Effector CD4-positive, alpha-beta T cell (primary cell): Measurements from ENCODE around the gene SYNE3.

Experiments
- DNase-seq: peaks from one replicate; pipeline ENCODE4 v3.0.0-alpha.2; 2020

Gene SYNE3

GRCh38 chr14:95503365-95504134 is 12.9 kb downstream of the SYNE3 start:
- no peak for DNase-seq

GRCh38 chr14:95502381-95502950 is 14.0 kb downstream of the SYNE3 start:
- no peak for DNase-seq

- no peak for DNase-seq
Measured at GRCh38 chr14:95500772-95501401, 15.6 kb downstream of the SYNE3 start.

GRCh38 chr14:95500201-95500681 is 16.2 kb downstream of the SYNE3 start:
- no peak for DNase-seq

GRCh38 chr14:95499354-95499750 is 17.1 kb downstream of the SYNE3 start:
- DNase-seq, result no peak

GRCh38 chr14:95498622-95499353 is 17.7 kb downstream of the SYNE3 start:
- no peak for DNase-seq

GRCh38 chr14:95497561-95498011 is 18.9 kb downstream of the SYNE3 start:
- no peak for DNase-seq

- no peak for DNase-seq
Measured at GRCh38 chr14:95496690-95497259, 19.7 kb downstream of the SYNE3 start.

GRCh38 chr14:95496111-95496681 is 20.3 kb downstream of the SYNE3 start:
- DNase-seq, result no peak

GRCh38 chr14:95495538-95496025 is 20.9 kb downstream of the SYNE3 start:
- no peak for DNase-seq

- DNase-seq, result no peak
Measured at GRCh38 chr14:95495076-95495475, 21.4 kb downstream of the SYNE3 start.

- no peak for DNase-seq
Measured at GRCh38 chr14:95494456-95494855, 22.0 kb downstream of the SYNE3 start.

- no peak for DNase-seq
Measured at GRCh38 chr14:95493976-95494375, 22.5 kb downstream of the SYNE3 start.

GRCh38 chr14:95493503-95493902 is 22.9 kb downstream of the SYNE3 start:
- no peak for DNase-seq

- DNase-seq, result no peak
Measured at GRCh38 chr14:95491936-95492608, 24.4 kb downstream of the SYNE3 start.

GRCh38 chr14:95490727-95491451 is 25.6 kb downstream of the SYNE3 start:
- DNase-seq, result no peak

GRCh38 chr14:95490138-95490509 is 26.3 kb downstream of the SYNE3 start:
- DNase-seq, result no peak

- no peak for DNase-seq
Measured at GRCh38 chr14:95489214-95490137, 27.0 kb downstream of the SYNE3 start.

GRCh38 chr14:95488376-95489213 is 27.9 kb downstream of the SYNE3 start:
- no peak for DNase-seq
